ENCODE measurements around the gene KCNG2. TPM values are rescaled to one million over a fixed set of nuclear protein-coding genes. Genes with fewer than 3 reads are reported as not detected.

Gene KCNG2
- total and polyA plus RNA-seq, 2 of the 13 experiments (the other 11 are each of a cell fraction or from before 2014, with no cell fraction given) = not detected

DNA sequence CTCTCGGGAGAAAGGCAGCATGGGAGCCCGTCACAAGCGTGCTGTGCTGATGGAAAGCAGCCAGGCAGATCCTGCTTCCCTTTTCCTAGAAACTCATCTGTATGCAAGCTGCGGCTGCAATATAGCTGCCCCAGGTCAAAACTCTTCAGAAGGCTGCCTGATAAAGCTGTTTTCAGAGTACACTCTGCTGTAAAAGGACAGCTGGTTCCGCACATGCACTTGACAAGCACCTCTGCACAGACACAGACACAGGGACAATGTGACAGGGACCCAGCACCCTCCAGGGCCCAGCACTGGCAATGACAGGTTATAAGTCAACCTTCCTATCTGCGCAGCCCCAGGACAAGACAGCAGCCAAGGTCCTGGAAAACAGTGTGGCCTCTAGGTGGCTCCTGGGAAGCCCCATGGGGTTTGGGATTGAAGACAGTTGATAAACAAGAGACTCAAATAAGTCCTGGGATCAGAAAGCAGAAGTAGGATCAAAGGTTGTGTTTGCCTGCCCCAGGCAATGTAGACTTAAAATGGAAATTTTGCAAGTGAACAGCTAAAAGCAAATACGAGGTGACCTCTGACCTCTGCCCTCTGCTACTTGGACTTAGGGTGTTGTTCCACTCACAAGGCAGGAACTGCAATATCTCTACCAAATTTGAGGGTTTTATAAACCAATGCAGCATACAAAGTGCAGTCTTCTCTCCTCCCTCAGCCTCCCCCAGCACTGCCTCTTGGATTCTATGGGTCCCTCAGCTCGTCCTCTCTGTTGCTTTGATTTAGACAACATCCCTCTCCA is 136.8 kb downstream of the KCNG2 start (continued):
- TF ChIP-seq GTF3A (CRISPR knock-in tag; conservative IDR thresholded peaks at IDR 0.05) (no peak), TGIF2 (CRISPR knock-in tag; IDR thresholded peaks at IDR 0.05) (peak; percentile 99), NFIC (IDR thresholded peaks at IDR 0.05; ENCODE audit: low read length) (peak; percentile 87), ZNF550 (CRISPR knock-in tag; IDR thresholded peaks at IDR 0.05; ENCODE audit: borderline replicate concordance) (no peak), ELF3 (CRISPR knock-in tag; IDR thresholded peaks at IDR 0.05) (peak; percentile 89), TIGD3 (CRISPR knock-in tag; IDR thresholded peaks at IDR 0.05; ENCODE audit: borderline replicate concordance) (no peak), ZSCAN31 (CRISPR knock-in tag; IDR thresholded peaks at IDR 0.05; ENCODE audit: low read depth) (peak; percentile 72), RFX5 (IDR thresholded peaks at IDR 0.05; ENCODE audit: low read depth, low read length) (no peak), ZNF605 (CRISPR knock-in tag; IDR thresholded peaks at IDR 0.05) (peak; percentile 90), ZFP91 (CRISPR knock-in tag; IDR thresholded peaks at IDR 0.05; ENCODE audit: borderline replicate concordance) (peak; percentile 16), MEIS2 (CRISPR knock-in tag; IDR thresholded peaks at IDR 0.05) (peak; percentile 69), KLF11 (CRISPR knock-in tag; IDR thresholded peaks at IDR 0.05) (no peak), ZNF788 (CRISPR knock-in tag; IDR thresholded peaks at IDR 0.05; ENCODE audit: borderline replicate concordance) (peak; percentile 84; the same call in 1 of the 2 replicates), ZNF619 (CRISPR knock-in tag; IDR thresholded peaks at IDR 0.05) (no peak), CHD4 (IDR thresholded peaks at IDR 0.05; ENCODE audit: borderline replicate concordance, low read length) (0 out of 2 replicates have a peak, but pooled peaks have one; percentile 43)
- TF ChIP-seq, protein P1, sequence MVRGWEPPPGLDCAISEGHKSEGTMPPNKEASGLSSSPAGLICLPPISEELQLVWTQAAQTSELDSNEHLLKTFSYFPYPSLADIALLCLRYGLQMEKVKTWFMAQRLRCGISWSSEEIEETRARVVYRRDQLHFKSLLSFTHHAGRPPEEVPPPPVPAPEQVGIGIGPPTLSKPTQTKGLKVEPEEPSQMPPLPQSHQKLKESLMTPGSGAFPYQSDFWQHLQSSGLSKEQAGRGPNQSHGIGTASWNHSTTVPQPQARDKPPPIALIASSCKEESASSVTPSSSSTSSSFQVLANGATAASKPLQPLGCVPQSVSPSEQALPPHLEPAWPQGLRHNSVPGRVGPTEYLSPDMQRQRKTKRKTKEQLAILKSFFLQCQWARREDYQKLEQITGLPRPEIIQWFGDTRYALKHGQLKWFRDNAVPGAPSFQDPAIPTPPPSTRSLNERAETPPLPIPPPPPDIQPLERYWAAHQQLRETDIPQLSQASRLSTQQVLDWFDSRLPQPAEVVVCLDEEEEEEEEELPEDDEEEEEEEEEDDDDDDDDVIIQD (CRISPR knock-in tag; IDR thresholded peaks at IDR 0.05; ENCODE audit: low read depth) = peak; percentile 92
- TF ChIP-seq, protein P2, sequence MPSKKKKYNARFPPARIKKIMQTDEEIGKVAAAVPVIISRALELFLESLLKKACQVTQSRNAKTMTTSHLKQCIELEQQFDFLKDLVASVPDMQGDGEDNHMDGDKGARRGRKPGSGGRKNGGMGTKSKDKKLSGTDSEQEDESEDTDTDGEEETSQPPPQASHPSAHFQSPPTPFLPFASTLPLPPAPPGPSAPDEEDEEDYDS (CRISPR knock-in tag; IDR thresholded peaks at IDR 0.05) = peak; percentile 70; the same call in 1 of the 2 replicates
- TF ChIP-seq, protein P3, sequence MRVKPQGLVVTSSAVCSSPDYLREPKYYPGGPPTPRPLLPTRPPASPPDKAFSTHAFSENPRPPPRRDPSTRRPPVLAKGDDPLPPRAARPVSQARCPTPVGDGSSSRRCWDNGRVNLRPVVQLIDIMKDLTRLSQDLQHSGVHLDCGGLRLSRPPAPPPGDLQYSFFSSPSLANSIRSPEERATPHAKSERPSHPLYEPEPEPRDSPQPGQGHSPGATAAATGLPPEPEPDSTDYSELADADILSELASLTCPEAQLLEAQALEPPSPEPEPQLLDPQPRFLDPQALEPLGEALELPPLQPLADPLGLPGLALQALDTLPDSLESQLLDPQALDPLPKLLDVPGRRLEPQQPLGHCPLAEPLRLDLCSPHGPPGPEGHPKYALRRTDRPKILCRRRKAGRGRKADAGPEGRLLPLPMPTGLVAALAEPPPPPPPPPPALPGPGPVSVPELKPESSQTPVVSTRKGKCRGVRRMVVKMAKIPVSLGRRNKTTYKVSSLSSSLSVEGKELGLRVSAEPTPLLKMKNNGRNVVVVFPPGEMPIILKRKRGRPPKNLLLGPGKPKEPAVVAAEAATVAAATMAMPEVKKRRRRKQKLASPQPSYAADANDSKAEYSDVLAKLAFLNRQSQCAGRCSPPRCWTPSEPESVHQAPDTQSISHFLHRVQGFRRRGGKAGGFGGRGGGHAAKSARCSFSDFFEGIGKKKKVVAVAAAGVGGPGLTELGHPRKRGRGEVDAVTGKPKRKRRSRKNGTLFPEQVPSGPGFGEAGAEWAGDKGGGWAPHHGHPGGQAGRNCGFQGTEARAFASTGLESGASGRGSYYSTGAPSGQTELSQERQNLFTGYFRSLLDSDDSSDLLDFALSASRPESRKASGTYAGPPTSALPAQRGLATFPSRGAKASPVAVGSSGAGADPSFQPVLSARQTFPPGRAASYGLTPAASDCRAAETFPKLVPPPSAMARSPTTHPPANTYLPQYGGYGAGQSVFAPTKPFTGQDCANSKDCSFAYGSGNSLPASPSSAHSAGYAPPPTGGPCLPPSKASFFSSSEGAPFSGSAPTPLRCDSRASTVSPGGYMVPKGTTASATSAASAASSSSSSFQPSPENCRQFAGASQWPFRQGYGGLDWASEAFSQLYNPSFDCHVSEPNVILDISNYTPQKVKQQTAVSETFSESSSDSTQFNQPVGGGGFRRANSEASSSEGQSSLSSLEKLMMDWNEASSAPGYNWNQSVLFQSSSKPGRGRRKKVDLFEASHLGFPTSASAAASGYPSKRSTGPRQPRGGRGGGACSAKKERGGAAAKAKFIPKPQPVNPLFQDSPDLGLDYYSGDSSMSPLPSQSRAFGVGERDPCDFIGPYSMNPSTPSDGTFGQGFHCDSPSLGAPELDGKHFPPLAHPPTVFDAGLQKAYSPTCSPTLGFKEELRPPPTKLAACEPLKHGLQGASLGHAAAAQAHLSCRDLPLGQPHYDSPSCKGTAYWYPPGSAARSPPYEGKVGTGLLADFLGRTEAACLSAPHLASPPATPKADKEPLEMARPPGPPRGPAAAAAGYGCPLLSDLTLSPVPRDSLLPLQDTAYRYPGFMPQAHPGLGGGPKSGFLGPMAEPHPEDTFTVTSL (CRISPR knock-in tag; IDR thresholded peaks at IDR 0.05; ENCODE audit: borderline replicate concordance) = peak; percentile 93

All from HepG2 (cell line).